ENCODE measurements around the gene APOA5.

The APOA5 gene

GRCh38 chr11:116826751-116827431 lies 35.2 kb upstream of the APOA5 start:
- Histone ChIP-seq H3K36me3 (ENCODE audit: control insufficient read depth, insufficient read depth, low read length) (no peaks in the 10 kb centered on the region), H3K79me2 (no peaks in the 10 kb centered on the region), H3K27ac (no peak overlapping the region), H3K27me3 (ENCODE audit: control insufficient read depth, insufficient read depth, low read length) (no peaks in the 10 kb centered on the region), H3K9ac (no peak overlapping the region), H3K9me3 (ENCODE audit: control insufficient read depth, low read length) (no peaks in the 10 kb centered on the region), H2AFZ (no peak overlapping the region), H3K4me1 (no peaks in the 10 kb centered on the region), H3K4me2 (ENCODE audit: low read length) (no peak overlapping the region), H3K4me3 (ENCODE audit: low read depth, low read length) (no peak overlapping the region)
- no peak for TF ChIP-seq CTCF (IDR thresholded peaks at IDR 0.05)

- no peaks in the 10 kb centered on the region for H3K9me3 ChIP-seq (ENCODE audit: control insufficient read depth, low read length)
- no peaks in the 10 kb centered on the region for H3K79me2 ChIP-seq
- TF ChIP-seq CTCF (IDR thresholded peaks at IDR 0.05), result no peak
- no peak overlapping the region for H3K9ac ChIP-seq
- no peak overlapping the region for H2AFZ ChIP-seq
- H3K4me2 ChIP-seq (ENCODE audit: low read length), result no peak overlapping the region
- H3K27me3 ChIP-seq (ENCODE audit: control insufficient read depth, insufficient read depth, low read length), result no peaks in the 10 kb centered on the region
- H3K27ac ChIP-seq, result no peak overlapping the region
- H3K4me1 ChIP-seq, result no peaks in the 10 kb centered on the region
- H3K4me3 ChIP-seq (ENCODE audit: low read depth, low read length), result no peak overlapping the region
- H3K36me3 ChIP-seq (ENCODE audit: control insufficient read depth, insufficient read depth, low read length), result no peaks in the 10 kb centered on the region
Observed at GRCh38 chr11:116825854-116826750, 34.4 kb upstream of the APOA5 start.

GRCh38 chr11:116825434-116825833 lies 33.8 kb upstream of the APOA5 start:
- H3K27ac ChIP-seq, result no peak overlapping the region
- TF ChIP-seq CTCF (IDR thresholded peaks at IDR 0.05), result no peak
- H3K9ac ChIP-seq, result no peak overlapping the region
- H3K79me2 ChIP-seq, result no peaks in the 10 kb centered on the region
- H2AFZ ChIP-seq, result no peak overlapping the region
- H3K36me3 ChIP-seq (ENCODE audit: control insufficient read depth, insufficient read depth, low read length), result no peaks in the 10 kb centered on the region
- H3K4me2 ChIP-seq (ENCODE audit: low read length), result no peak overlapping the region
- no peaks in the 10 kb centered on the region for H3K4me1 ChIP-seq
- H3K9me3 ChIP-seq (ENCODE audit: control insufficient read depth, low read length), result no peaks in the 10 kb centered on the region
- H3K27me3 ChIP-seq (ENCODE audit: control insufficient read depth, insufficient read depth, low read length), result no peaks in the 10 kb centered on the region
- H3K4me3 ChIP-seq (ENCODE audit: low read depth, low read length), result no peak overlapping the region

GRCh38 chr11:116823031-116823843 lies 31.6 kb upstream of the APOA5 start, which contains the start of gene APOA4:
Gene APOA4, minus strand, starts transcription at chr11:116823304. Its CDS starts 113 bp downstream, at chr11:116823191.
- Histone ChIP-seq H3K79me2 (no peaks in the 10 kb centered on the region), H3K4me2 (ENCODE audit: low read length) (no peak within 1 kb of the TSS), H3K27me3 (ENCODE audit: control insufficient read depth, insufficient read depth, low read length) (no peaks in the 10 kb centered on the region), H3K9me3 (ENCODE audit: control insufficient read depth, low read length) (no peaks in the 10 kb centered on the region), H3K9ac (no peak within 1 kb of the TSS), H2AFZ (no peak within 1 kb of the TSS), H3K4me1 (no peaks in the 10 kb centered on the region), H3K4me3 (ENCODE audit: low read depth, low read length) (no peak within 1 kb of the TSS), H3K27ac (no peak within 1 kb of the TSS), H3K36me3 (ENCODE audit: control insufficient read depth, insufficient read depth, low read length) (no peaks in the 10 kb centered on the region)
- no peak for TF ChIP-seq CTCF (IDR thresholded peaks at IDR 0.05)
